GM19240 (cell line): Measurements from ENCODE around the gene KMT2C.
"Not testable (repeated sequence)": the region's sequence is repeated elsewhere in the genome, so short reads cannot be mapped to it uniquely, and the experiment has no call there.

Experiments used
- DNase-seq: peaks from one replicate; pipeline ENCODE4 v3.0.0; 2011; ENCODE audit warnings: low spot score; ENCODE audit not compliant: insufficient read length

The KMT2C gene

GRCh38 chr7:152441810-152442209 is 6.0 kb upstream of the KMT2C start:
- not testable (repeated sequence) for DNase-seq

GRCh38 chr7:152441168-152441567 is 5.4 kb upstream of the KMT2C start:
- not testable (repeated sequence) for DNase-seq

- DNase-seq: not testable (repeated sequence)
These were observed 2.2 kb upstream of the KMT2C start for GRCh38 chr7:152438017-152438416.

GRCh38 chr7:152436931-152437575 is 1.2 kb upstream of the KMT2C start:
- not testable (repeated sequence) for DNase-seq

GRCh38 chr7:152436111-152436930 is 518 bp upstream of the KMT2C start:
- DNase-seq: peak; percentile 85

- DNase-seq: not testable (repeated sequence)
These were observed 1.1 kb downstream of the KMT2C start for GRCh38 chr7:152434511-152435383.

- DNase-seq: not testable (repeated sequence)
These were observed 1.9 kb downstream of the KMT2C start for GRCh38 chr7:152433721-152434490.

- DNase-seq: not testable (repeated sequence)
These were observed 3.1 kb downstream of the KMT2C start for GRCh38 chr7:152432735-152433134.

GRCh38 chr7:152430854-152431253 is 4.9 kb downstream of the KMT2C start:
- DNase-seq: no peak

GRCh38 chr7:152430118-152430517 is 5.7 kb downstream of the KMT2C start:
- DNase-seq: not testable (repeated sequence)

GRCh38 chr7:152424348-152425108 is 11.3 kb downstream of the KMT2C start:
- no peak for DNase-seq

- DNase-seq: no peak
These were observed 11.8 kb downstream of the KMT2C start for GRCh38 chr7:152423991-152424347.

- DNase-seq: not testable (repeated sequence)
These were observed 12.6 kb downstream of the KMT2C start for GRCh38 chr7:152423171-152423570.

- DNase-seq: not testable (repeated sequence)
These were observed 14.9 kb downstream of the KMT2C start for GRCh38 chr7:152420950-152421349.

- DNase-seq: no peak
These were observed 16.1 kb downstream of the KMT2C start for GRCh38 chr7:152419473-152420429.

- no peak for DNase-seq
These were observed 21.0 kb downstream of the KMT2C start for GRCh38 chr7:152414779-152415178.

GRCh38 chr7:152411389-152411788 is 24.4 kb downstream of the KMT2C start:
- no peak for DNase-seq

GRCh38 chr7:152406491-152406890 is 29.3 kb downstream of the KMT2C start:
- no peak for DNase-seq

- DNase-seq: not testable (repeated sequence)
These were observed 29.8 kb downstream of the KMT2C start for GRCh38 chr7:152406030-152406429.
